Caco-2 (cell line): ENCODE results near the gene MBD6. TPM values are rescaled to one million over a fixed set of nuclear protein-coding genes. Genes with fewer than 3 reads are reported as not detected.

Source experiments
- BruUV-seq: library from RNA; stranded (reverse); fragments of 400-500 nt; replicated peaks from 2 replicates; lab custom pipeline; 2021; lab: Mats Ljungman, UMichigan
- CTCF ChIA-PET: fragments of 300-600 bp; sonication (Branson Sonifier 250); formaldehyde crosslinking; loops from one replicate; lab custom pipeline; 2022; ENCODE audit warnings: antibody characterized with exemption; lab: Charles Lee
- POLR2A ChIA-PET: fragments of 300-600 bp; sonication (Branson Sonifier 250); formaldehyde crosslinking; loops from one replicate; lab custom pipeline; 2022; ENCODE audit warnings: antibody characterized with exemption; lab: Charles Lee
- DNase-seq, 2 experiments: peaks; one replicate each; pipeline versions ENCODE4 v3.0.0 to v3.0.0-alpha.2; 2020 to 2022
- H3K27me3 ChIP-seq: replicated peaks from 2 replicates; pipeline ENCODE4 v1.6.0; 2011; ENCODE audit warnings: low read length; ENCODE audit not compliant: control insufficient read depth, insufficient read depth
- H3K36me3 ChIP-seq: 2 replicates; pipeline ENCODE4 v1.5.1; 2011; ENCODE audit warnings: low read length; ENCODE audit not compliant: control insufficient read depth, insufficient read depth
- H3K4me1 ChIP-seq: fragments of 250-450 bp; sonication (Bioruptor Pico); 2 replicates; pipeline ENCODE4 v1.5.1; 2020; ENCODE audit warnings: mild to moderate bottlenecking
- H3K4me3 ChIP-seq: 2 replicates; pipeline ENCODE4 v1.5.1; 2011; ENCODE audit warnings: low read depth, mild to moderate bottlenecking, control low read depth, low read length
- H3K9me3 ChIP-seq: fragments of 250-450 bp; sonication (Bioruptor Pico); 2 replicates; pipeline ENCODE4 v1.5.1; 2020; ENCODE audit warnings: mild to moderate bottlenecking, moderate library complexity
- H3K27ac Mint-ChIP-seq: one replicate; pipeline ENCODE4 v1.8.0; 2022; ENCODE audit warnings: mixed read lengths; ENCODE audit not compliant: unreplicated experiment
- H3K27me3 Mint-ChIP-seq: one replicate; pipeline ENCODE4 v1.8.0; 2022; ENCODE audit warnings: mixed read lengths; ENCODE audit not compliant: insufficient read depth, unreplicated experiment
- H3K36me3 Mint-ChIP-seq: one replicate; pipeline ENCODE4 v1.8.0; 2022; ENCODE audit warnings: mild to moderate bottlenecking, mixed read lengths; ENCODE audit not compliant: insufficient read depth, unreplicated experiment
- H3K4me1 Mint-ChIP-seq: one replicate; pipeline ENCODE4 v1.8.0; 2022; ENCODE audit warnings: low read depth, mixed read lengths; ENCODE audit not compliant: unreplicated experiment
- H3K4me3 Mint-ChIP-seq: one replicate; pipeline ENCODE4 v1.8.0; 2022; ENCODE audit warnings: mild to moderate bottlenecking, moderate library complexity, mixed read lengths; ENCODE audit not compliant: unreplicated experiment
- H3K9me3 Mint-ChIP-seq: one replicate; pipeline ENCODE4 v1.8.0; 2022; ENCODE audit warnings: mixed read lengths; ENCODE audit not compliant: unreplicated experiment
- intact Hi-C: fragments of 100-400 bp; cut with micrococcal nuclease; formaldehyde crosslinking; loops from one replicate; pipeline ENCODE4 v1.10.0; 2022; ENCODE audit not compliant: unreplicated experiment
- total RNA-seq: library from RNA; stranded (reverse); gene quantifications from 2 replicates; pipeline ENCODE4 v1.2.3, GENCODE V29; 2022
- TF ChIP-seq, protein P1 (sequence below), 2 experiments: fragments of 200-600 bp in 1 of 2; IDR thresholded peaks; 1 replicate in 1 of 2; 2 replicates in 1 of 2; pipeline versions ENCODE4 v1.5.1 to v1.8.0; 2011 to 2022; ENCODE audit warnings: antibody characterized with exemption in 1 of 2, control low read depth in 1 of 2, inconsistent platforms in 1 of 2, low read depth in 1 of 2, low read length in 1 of 2, mild to moderate bottlenecking in 1 of 2, moderate library complexity in 1 of 2; ENCODE audit not compliant: insufficient read depth in 1 of 2, severe bottlenecking in 1 of 2, unreplicated experiment in 1 of 2

MBD6 gene
- total RNA-seq, 1 experiment from 2014 or later: 82.2 TPM

GRCh38 chr12:57475271-57476161, 47.1 kb upstream of the MBD6 start:
- Mint-ChIP-seq H3K4me1 (no peaks in the 10 kb centered on the region), H3K27ac (no peak overlapping the region), H3K4me3 (peak overlapping the region; percentile 54)

GRCh38 chr12:57476162-57476992, 46.2 kb upstream of the MBD6 start:
- Mint-ChIP-seq H3K27me3 (peaks cover 15% of the 10 kb centered on the region), H3K27ac (no peak overlapping the region), H3K9me3 (no peaks in the 10 kb centered on the region), H3K4me1 (no peaks in the 10 kb centered on the region), H3K4me3 (peak overlapping the region; percentile 54), H3K36me3 (no peaks in the 10 kb centered on the region)
- Histone ChIP-seq H3K4me3 (peak overlapping the region; percentile 16), H3K36me3 (no peaks in the 10 kb centered on the region), H3K4me1 (no peaks in the 10 kb centered on the region), H3K27me3 (no peaks in the 10 kb centered on the region), H3K9me3 (no peaks in the 10 kb centered on the region)
- intact Hi-C loops: no loop called here
- CTCF ChIA-PET: no interaction called here
- TF ChIP-seq, protein P1, sequence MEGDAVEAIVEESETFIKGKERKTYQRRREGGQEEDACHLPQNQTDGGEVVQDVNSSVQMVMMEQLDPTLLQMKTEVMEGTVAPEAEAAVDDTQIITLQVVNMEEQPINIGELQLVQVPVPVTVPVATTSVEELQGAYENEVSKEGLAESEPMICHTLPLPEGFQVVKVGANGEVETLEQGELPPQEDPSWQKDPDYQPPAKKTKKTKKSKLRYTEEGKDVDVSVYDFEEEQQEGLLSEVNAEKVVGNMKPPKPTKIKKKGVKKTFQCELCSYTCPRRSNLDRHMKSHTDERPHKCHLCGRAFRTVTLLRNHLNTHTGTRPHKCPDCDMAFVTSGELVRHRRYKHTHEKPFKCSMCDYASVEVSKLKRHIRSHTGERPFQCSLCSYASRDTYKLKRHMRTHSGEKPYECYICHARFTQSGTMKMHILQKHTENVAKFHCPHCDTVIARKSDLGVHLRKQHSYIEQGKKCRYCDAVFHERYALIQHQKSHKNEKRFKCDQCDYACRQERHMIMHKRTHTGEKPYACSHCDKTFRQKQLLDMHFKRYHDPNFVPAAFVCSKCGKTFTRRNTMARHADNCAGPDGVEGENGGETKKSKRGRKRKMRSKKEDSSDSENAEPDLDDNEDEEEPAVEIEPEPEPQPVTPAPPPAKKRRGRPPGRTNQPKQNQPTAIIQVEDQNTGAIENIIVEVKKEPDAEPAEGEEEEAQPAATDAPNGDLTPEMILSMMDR (IDR thresholded peaks at IDR 0.05; ENCODE audit: insufficient read depth in 1 of 2, low read depth in 1 of 2, low read length in 1 of 2, severe bottlenecking in 1 of 2, unreplicated experiment in 1 of 2): no peak
- BruUV-seq: no TSS peak
- POLR2A ChIA-PET: interaction anchor here (0.5 kb wide), 2 partner anchors 163 to 1390 kb away, joined by 3 to 11 read pairs; no protein-coding TSS in a partner anchor
- no peak for DNase-seq

More at GRCh38 chr12:57475271-57476161, 47.1 kb upstream of the MBD6 start:
- no peak for DNase-seq
- H3K27me3 ChIP-seq: no peaks in the 10 kb centered on the region
- ChIA-PET POLR2A (no interaction called here), CTCF (no interaction called here)
- Mint-ChIP-seq H3K36me3 (no peaks in the 10 kb centered on the region), H3K27me3 (peaks cover 10% of the 10 kb centered on the region), H3K9me3 (no peaks in the 10 kb centered on the region)
- no peaks in the 10 kb centered on the region for H3K4me1 ChIP-seq
- intact Hi-C loops: no loop called here
- H3K9me3 ChIP-seq: no peaks in the 10 kb centered on the region
- H3K36me3 ChIP-seq: no peaks in the 10 kb centered on the region
- BruUV-seq: no TSS peak
- TF ChIP-seq, protein P1 (IDR thresholded peaks at IDR 0.05; ENCODE audit: insufficient read depth in 1 of 2, low read depth in 1 of 2, low read length in 1 of 2, severe bottlenecking in 1 of 2, unreplicated experiment in 1 of 2): no peak
- H3K4me3 ChIP-seq: peak overlapping the region; percentile 16
